Bronchial epithelial cell (primary cell): ENCODE results near the gene ZNF407. TPM values are rescaled to one million over a fixed set of nuclear protein-coding genes. Genes with fewer than 3 reads are reported as not detected.
A peak's percentile ranks its signal among the peaks of the same experiment; 100 is the strongest.

Experiments used
- DNase-seq: peaks from one replicate; pipeline ENCODE4 v3.0.0-alpha.2; 2010; ENCODE audit warnings: low read depth
- FAIRE-seq: peaks from 2 replicates; lab custom pipeline; 2011; peaks lifted over from hg19 to GRCh38; lab: Jason Lieb, UNC
- H3K27me3 ChIP-seq: 2 replicates; pipeline ENCODE4 v1.5.1; 2011; ENCODE audit warnings: low read length; ENCODE audit not compliant: control insufficient read depth, insufficient read depth
- H3K36me3 ChIP-seq: 2 replicates; pipeline ENCODE4 v1.5.1; 2011; ENCODE audit warnings: low read length; ENCODE audit not compliant: control insufficient read depth, insufficient read depth
- H3K4me3 ChIP-seq: 2 replicates; pipeline ENCODE4 v1.5.1; 2011; ENCODE audit warnings: mild to moderate bottlenecking, low read depth, low read length, control low read depth
- CTCF ChIP-seq: IDR thresholded peaks from 2 replicates; pipeline ENCODE4 v1.5.1; 2011; ENCODE audit warnings: mild to moderate bottlenecking, moderate library complexity, low read length, control low read depth, inconsistent platforms; ENCODE audit not compliant: insufficient read depth, severe bottlenecking
- total RNA-seq: library from RNA; depleted of rRNA; stranded (reverse); fragments of >200 nt; gene quantifications from 2 replicates; pipeline ENCODE4 v1.2.1, GENCODE V29; 2014

The ZNF407 gene
- total RNA-seq, 1 donor from 2014 or later, result 10.0 TPM

- Histone ChIP-seq H3K36me3 (no peaks in the 10 kb centered on the region), H3K4me3 (no peak overlapping the region), H3K27me3 (no peaks in the 10 kb centered on the region)
- FAIRE-seq (no peak), DNase-seq (peak; percentile 80)
- no peak for TF ChIP-seq CTCF
Measured at GRCh38 chr18:74996055-74996454, 398.4 kb downstream of the ZNF407 start.

- Histone ChIP-seq H3K4me3 (no peak overlapping the region), H3K27me3 (no peaks in the 10 kb centered on the region), H3K36me3 (no peaks in the 10 kb centered on the region)
- FAIRE-seq (no peak), DNase-seq (no peak)
- TF ChIP-seq CTCF, result no peak
Measured at GRCh38 chr18:74996996-74997395, 399.3 kb downstream of the ZNF407 start.

GRCh38 chr18:75000920-75001319, 403.2 kb downstream of the ZNF407 start:
- FAIRE-seq (no peak), DNase-seq (no peak)
- Histone ChIP-seq H3K27me3 (no peaks in the 10 kb centered on the region), H3K36me3 (no peaks in the 10 kb centered on the region), H3K4me3 (no peak overlapping the region)
- no peak for TF ChIP-seq CTCF

- no peak for FAIRE-seq
Measured at GRCh38 chr18:75003039-75003438, 405.4 kb downstream of the ZNF407 start.

GRCh38 chr18:75003764-75004690, 406.4 kb downstream of the ZNF407 start:
- FAIRE-seq (no peak), DNase-seq (no peak)
- Histone ChIP-seq H3K27me3 (no peaks in the 10 kb centered on the region), H3K36me3 (no peaks in the 10 kb centered on the region), H3K4me3 (no peak overlapping the region)
- TF ChIP-seq CTCF, result no peak

More at GRCh38 chr18:75003039-75003438, 405.4 kb downstream of the ZNF407 start:
- Histone ChIP-seq H3K27me3 (no peaks in the 10 kb centered on the region), H3K36me3 (no peaks in the 10 kb centered on the region), H3K4me3 (no peak overlapping the region)
- DNase-seq, result no peak
- TF ChIP-seq CTCF, result no peak
